ENCODE data around the gene SNAP25.

SNAP25 gene

DNA sequence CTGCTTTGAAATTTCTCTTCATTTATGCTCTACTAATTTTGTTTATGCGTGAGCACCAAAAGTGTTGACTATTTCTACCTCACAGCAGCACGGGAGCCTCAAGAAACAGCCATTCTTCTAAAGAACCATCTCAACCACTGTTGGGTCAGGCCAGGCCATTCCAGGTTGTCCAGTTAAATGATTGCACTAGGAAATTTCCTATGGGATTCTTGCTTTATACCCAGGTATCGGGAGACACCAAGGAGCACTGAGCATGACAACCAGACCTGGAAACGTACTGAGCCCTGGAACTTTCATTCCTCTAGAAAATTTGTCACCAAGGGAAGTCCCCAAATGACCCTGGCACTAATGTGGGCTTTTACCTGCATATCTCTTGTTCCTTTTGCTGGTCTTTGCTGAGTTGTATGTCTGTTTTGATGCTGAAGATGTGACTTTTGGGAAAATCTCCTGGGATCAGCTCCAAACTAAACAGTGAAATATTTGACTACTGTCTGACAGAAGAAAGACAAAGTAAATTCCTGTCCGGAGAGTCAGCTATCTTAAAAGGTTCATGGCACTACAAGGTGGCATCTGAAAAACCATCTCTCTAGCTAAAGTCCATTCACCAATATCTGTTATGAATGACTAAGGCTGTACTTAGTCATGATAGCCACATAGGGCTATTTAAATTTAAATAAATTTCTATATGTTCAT, 70.5 kb downstream of the SNAP25 start:
- Mint-ChIP-seq H3K36me3 (ENCODE audit: low read depth) (peaks cover 4% of the 10 kb centered on the region), H3K27ac (no peak overlapping the region), H3K4me1 (no peaks in the 10 kb centered on the region), H3K9me3 (no peaks in the 10 kb centered on the region), H3K4me3 (no peak overlapping the region), H3K27me3 (ENCODE audit: low read depth) (no peaks in the 10 kb centered on the region)
- TF ChIP-seq, protein P1, sequence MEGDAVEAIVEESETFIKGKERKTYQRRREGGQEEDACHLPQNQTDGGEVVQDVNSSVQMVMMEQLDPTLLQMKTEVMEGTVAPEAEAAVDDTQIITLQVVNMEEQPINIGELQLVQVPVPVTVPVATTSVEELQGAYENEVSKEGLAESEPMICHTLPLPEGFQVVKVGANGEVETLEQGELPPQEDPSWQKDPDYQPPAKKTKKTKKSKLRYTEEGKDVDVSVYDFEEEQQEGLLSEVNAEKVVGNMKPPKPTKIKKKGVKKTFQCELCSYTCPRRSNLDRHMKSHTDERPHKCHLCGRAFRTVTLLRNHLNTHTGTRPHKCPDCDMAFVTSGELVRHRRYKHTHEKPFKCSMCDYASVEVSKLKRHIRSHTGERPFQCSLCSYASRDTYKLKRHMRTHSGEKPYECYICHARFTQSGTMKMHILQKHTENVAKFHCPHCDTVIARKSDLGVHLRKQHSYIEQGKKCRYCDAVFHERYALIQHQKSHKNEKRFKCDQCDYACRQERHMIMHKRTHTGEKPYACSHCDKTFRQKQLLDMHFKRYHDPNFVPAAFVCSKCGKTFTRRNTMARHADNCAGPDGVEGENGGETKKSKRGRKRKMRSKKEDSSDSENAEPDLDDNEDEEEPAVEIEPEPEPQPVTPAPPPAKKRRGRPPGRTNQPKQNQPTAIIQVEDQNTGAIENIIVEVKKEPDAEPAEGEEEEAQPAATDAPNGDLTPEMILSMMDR (IDR thresholded peaks at IDR 0.05; ENCODE audit: unreplicated experiment in 3 of 3): no peak

DNA sequence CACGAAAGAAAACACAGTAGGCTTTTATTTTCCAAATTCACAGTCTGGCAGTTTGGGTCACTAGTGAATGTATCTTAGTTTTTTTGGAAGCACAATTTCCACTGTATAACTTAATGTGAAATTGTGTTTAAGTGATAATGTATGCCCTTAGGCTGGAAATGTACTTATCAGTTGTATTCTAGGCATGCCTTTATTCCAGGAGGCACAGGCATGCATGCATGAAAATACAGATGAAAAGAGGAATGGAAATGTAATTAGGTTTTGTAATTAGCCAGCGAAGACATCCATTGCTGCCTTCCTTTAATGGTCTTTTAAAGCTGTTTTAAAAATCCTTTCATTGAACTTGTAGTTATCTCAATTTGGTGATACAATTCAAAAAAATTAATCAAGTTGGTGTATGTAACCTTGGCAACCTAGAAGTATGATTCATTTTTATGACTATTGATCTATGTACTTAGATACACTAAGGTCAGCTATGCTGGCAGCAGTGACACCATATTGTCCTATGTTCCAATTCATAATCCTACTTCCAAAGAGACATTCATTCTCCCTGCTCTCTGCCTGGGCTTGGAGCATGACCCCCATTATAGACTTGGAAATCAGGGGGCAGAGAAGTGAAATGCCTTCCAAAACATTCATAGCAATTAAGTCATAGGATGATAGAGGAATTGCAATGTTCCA, 73.1 kb downstream of the SNAP25 start:
- H3K36me3 Mint-ChIP-seq (ENCODE audit: low read depth): no peaks in the 10 kb centered on the region

DNA sequence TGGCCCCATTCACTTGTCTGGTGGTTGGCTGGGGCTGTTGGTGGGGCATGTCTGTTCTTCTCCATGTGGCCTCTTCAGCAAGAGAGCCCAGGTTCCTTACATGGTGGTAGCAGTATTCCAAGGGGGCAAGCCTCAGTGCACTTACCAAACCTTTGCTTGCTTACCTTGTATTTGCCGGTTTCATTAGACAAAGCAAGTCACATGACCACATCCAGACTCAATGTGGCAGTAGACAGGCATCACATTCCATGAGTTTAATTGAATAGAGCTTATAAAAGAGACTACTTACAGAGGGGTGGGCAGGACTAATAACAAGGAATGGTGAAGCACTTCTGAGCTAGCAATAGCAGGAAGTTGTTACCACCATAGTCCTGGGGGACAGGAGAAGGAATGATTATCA, 78.6 kb downstream of the SNAP25 start:
- Mint-ChIP-seq H3K36me3 (ENCODE audit: low read depth) (no peaks in the 10 kb centered on the region), H3K4me3 (no peak overlapping the region), H3K4me1 (no peaks in the 10 kb centered on the region), H3K27me3 (ENCODE audit: low read depth) (no peaks in the 10 kb centered on the region), H3K9me3 (no peaks in the 10 kb centered on the region), H3K27ac (no peak overlapping the region)
- TF ChIP-seq, protein P1 (IDR thresholded peaks at IDR 0.05; ENCODE audit: unreplicated experiment in 3 of 3): no peak

More for the DNA sequence above, 73.1 kb downstream of the SNAP25 start:
- Mint-ChIP-seq H3K27me3 (ENCODE audit: low read depth) (no peaks in the 10 kb centered on the region), H3K27ac (no peak overlapping the region), H3K4me1 (no peaks in the 10 kb centered on the region), H3K4me3 (no peak overlapping the region), H3K9me3 (no peaks in the 10 kb centered on the region)
- TF ChIP-seq, protein P1 (IDR thresholded peaks at IDR 0.05; ENCODE audit: unreplicated experiment in 3 of 3): no peak

DNA sequence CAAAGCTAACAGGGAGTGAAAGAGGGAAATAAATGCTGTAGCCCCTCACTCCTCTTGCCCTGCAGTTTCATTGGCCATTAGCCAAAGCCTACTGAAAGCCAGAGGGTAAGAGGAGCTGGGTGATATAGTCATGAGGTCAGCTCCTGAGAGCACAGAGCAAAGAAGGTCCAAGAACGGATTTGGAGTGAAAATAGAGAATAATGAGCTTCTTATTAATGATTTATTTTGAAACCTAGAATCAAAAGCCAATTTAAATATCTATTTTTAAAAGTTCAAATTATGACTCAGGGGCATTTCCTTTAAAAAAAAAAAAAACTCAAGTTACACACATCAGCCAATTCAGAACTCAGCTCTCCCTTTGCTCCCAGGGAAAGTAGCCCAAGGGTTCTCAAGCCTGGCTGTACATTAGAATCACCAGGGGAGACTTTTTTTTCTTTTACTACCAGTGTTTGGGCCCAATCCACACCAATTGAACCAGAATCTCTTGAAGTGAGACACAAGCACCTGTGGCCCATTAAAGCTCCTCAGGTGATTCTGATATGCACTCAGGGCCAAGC, 79.1 kb downstream of the SNAP25 start:
- Mint-ChIP-seq H3K27me3 (ENCODE audit: low read depth) (no peaks in the 10 kb centered on the region), H3K4me1 (no peaks in the 10 kb centered on the region), H3K36me3 (ENCODE audit: low read depth) (no peaks in the 10 kb centered on the region), H3K4me3 (no peak overlapping the region), H3K9me3 (no peaks in the 10 kb centered on the region), H3K27ac (no peak overlapping the region)
- TF ChIP-seq, protein P1 (IDR thresholded peaks at IDR 0.05; ENCODE audit: unreplicated experiment in 3 of 3): no peak

DNA sequence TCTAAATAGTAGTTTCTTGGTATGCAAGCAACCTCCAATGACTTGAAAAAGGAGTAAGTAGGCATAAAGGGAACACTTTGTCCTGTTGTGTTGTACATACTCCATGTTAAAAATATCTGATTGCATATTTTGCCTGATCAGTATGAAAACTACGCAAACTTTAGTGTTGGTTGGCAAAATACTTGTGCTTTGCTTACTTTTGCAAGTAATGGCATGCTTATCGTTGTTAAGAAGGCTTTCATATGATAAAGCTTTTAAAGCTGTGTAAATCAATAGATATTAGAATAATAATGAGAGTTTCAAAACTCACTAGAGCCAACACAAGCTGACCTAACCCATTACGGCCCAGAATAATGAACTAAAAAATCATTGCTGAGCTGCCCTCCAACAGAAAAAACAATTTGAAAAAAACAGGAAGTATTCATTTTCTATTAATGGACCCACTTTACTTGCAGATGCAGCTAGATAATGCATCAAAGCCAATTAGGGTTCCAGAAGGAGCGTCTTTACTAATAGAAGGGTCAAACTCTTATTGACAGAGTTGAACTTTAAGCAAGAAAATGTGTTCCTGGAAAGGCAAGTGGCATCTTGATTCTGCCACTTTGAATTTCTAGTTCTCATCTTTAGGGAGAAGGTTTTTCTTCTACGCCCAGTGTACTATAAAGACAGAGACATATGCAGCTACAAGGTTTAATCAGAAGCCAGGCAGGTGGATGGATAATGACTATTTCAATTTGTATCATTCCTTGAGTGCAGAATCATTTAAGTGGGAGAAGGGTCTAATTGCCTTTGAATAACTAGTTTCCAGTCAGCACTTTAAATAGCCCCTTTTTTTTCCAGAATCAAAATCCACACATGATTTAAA, 82.2 kb downstream of the SNAP25 start:
- H3K27ac Mint-ChIP-seq: no peak overlapping the region
- H3K27me3 Mint-ChIP-seq (ENCODE audit: low read depth): no peaks in the 10 kb centered on the region
- TF ChIP-seq, protein P1 (IDR thresholded peaks at IDR 0.05; ENCODE audit: unreplicated experiment in 3 of 3): no peak
- H3K36me3 Mint-ChIP-seq (ENCODE audit: low read depth): no peaks in the 10 kb centered on the region
- H3K9me3 Mint-ChIP-seq: no peaks in the 10 kb centered on the region
- no peak overlapping the region for H3K4me3 Mint-ChIP-seq
- H3K4me1 Mint-ChIP-seq: no peaks in the 10 kb centered on the region

Data from nephron (organoid).